Measurements from ENCODE around the gene RORC.

The RORC gene

GRCh38 chr1:151827853-151828252, 3.7 kb downstream of the RORC start:
- Histone ChIP-seq H3K9ac (ENCODE audit: low read depth, low read length) (no peak overlapping the region), H3K36me3 (ENCODE audit: insufficient read depth, low read length) (no peaks in the 10 kb centered on the region), H3K4me1 (ENCODE audit: insufficient read depth, low read length) (peaks cover 37% of the 10 kb centered on the region), H3K9me3 (ENCODE audit: control insufficient read depth, insufficient read depth, low read length) (no peaks in the 10 kb centered on the region)

- Histone ChIP-seq H3K4me1 (ENCODE audit: insufficient read depth, low read length) (peaks cover 41% of the 10 kb centered on the region), H3K9ac (ENCODE audit: low read depth, low read length) (no peak overlapping the region), H3K36me3 (ENCODE audit: insufficient read depth, low read length) (no peaks in the 10 kb centered on the region), H3K9me3 (ENCODE audit: control insufficient read depth, insufficient read depth, low read length) (no peaks in the 10 kb centered on the region)
Measured at GRCh38 chr1:151825751-151826660, 5.6 kb downstream of the RORC start.

- H3K9me3 ChIP-seq (ENCODE audit: control insufficient read depth, insufficient read depth, low read length) = no peaks in the 10 kb centered on the region
- H3K9ac ChIP-seq (ENCODE audit: low read depth, low read length) = no peak overlapping the region
- H3K4me1 ChIP-seq (ENCODE audit: insufficient read depth, low read length) = peaks cover 36% of the 10 kb centered on the region
- H3K36me3 ChIP-seq (ENCODE audit: insufficient read depth, low read length) = no peaks in the 10 kb centered on the region
Measured at GRCh38 chr1:151825204-151825603, 6.4 kb downstream of the RORC start.

- peaks cover 22% of the 10 kb centered on the region for H3K4me1 ChIP-seq (ENCODE audit: insufficient read depth, low read length)
- no peaks in the 10 kb centered on the region for H3K9me3 ChIP-seq (ENCODE audit: control insufficient read depth, insufficient read depth, low read length)
- no peak overlapping the region for H3K9ac ChIP-seq (ENCODE audit: low read depth, low read length)
- H3K36me3 ChIP-seq (ENCODE audit: insufficient read depth, low read length) = no peaks in the 10 kb centered on the region
Measured at GRCh38 chr1:151823175-151823574, 8.4 kb downstream of the RORC start.

- Histone ChIP-seq H3K36me3 (ENCODE audit: insufficient read depth, low read length) (no peaks in the 10 kb centered on the region), H3K9me3 (ENCODE audit: control insufficient read depth, insufficient read depth, low read length) (no peaks in the 10 kb centered on the region), H3K4me1 (ENCODE audit: insufficient read depth, low read length) (peaks cover 19% of the 10 kb centered on the region), H3K9ac (ENCODE audit: low read depth, low read length) (no peak overlapping the region)
Measured at GRCh38 chr1:151822404-151822803, 9.2 kb downstream of the RORC start.

GRCh38 chr1:151820940-151821339, 10.7 kb downstream of the RORC start:
- no peaks in the 10 kb centered on the region for H3K9me3 ChIP-seq (ENCODE audit: control insufficient read depth, insufficient read depth, low read length)
- peaks cover 14% of the 10 kb centered on the region; the same call in 1 of the 2 replicates for H3K4me1 ChIP-seq (ENCODE audit: insufficient read depth, low read length)
- H3K36me3 ChIP-seq (ENCODE audit: insufficient read depth, low read length) = no peaks in the 10 kb centered on the region
- H3K9ac ChIP-seq (ENCODE audit: low read depth, low read length) = no peak overlapping the region

- Histone ChIP-seq H3K36me3 (ENCODE audit: insufficient read depth, low read length) (no peaks in the 10 kb centered on the region), H3K9ac (ENCODE audit: low read depth, low read length) (no peak overlapping the region), H3K9me3 (ENCODE audit: control insufficient read depth, insufficient read depth, low read length) (no peaks in the 10 kb centered on the region), H3K4me1 (ENCODE audit: insufficient read depth, low read length) (peaks cover 8% of the 10 kb centered on the region; the same call in 1 of the 2 replicates)
Measured at GRCh38 chr1:151819976-151820623, 11.5 kb downstream of the RORC start.

GRCh38 chr1:151819227-151819835, 12.3 kb downstream of the RORC start:
- Histone ChIP-seq H3K4me1 (ENCODE audit: insufficient read depth, low read length) (peaks cover 8% of the 10 kb centered on the region; the same call in 1 of the 2 replicates), H3K9ac (ENCODE audit: low read depth, low read length) (no peak overlapping the region), H3K9me3 (ENCODE audit: control insufficient read depth, insufficient read depth, low read length) (no peaks in the 10 kb centered on the region), H3K36me3 (ENCODE audit: insufficient read depth, low read length) (no peaks in the 10 kb centered on the region)

- Histone ChIP-seq H3K9me3 (ENCODE audit: control insufficient read depth, insufficient read depth, low read length) (no peaks in the 10 kb centered on the region), H3K9ac (ENCODE audit: low read depth, low read length) (no peak overlapping the region), H3K36me3 (ENCODE audit: insufficient read depth, low read length) (no peaks in the 10 kb centered on the region), H3K4me1 (ENCODE audit: insufficient read depth, low read length) (peaks cover under 1% of the 10 kb centered on the region; the same call in 1 of the 2 replicates)
Measured at GRCh38 chr1:151817353-151817730, 14.3 kb downstream of the RORC start.

- no peaks in the 10 kb centered on the region for H3K4me1 ChIP-seq (ENCODE audit: insufficient read depth, low read length)
Measured at GRCh38 chr1:151816548-151817352, 14.9 kb downstream of the RORC start.

GRCh38 chr1:151815716-151816327, 15.8 kb downstream of the RORC start:
- Histone ChIP-seq H3K9ac (ENCODE audit: low read depth, low read length) (no peak overlapping the region), H3K36me3 (ENCODE audit: insufficient read depth, low read length) (no peaks in the 10 kb centered on the region), H3K4me1 (ENCODE audit: insufficient read depth, low read length) (peaks cover 2% of the 10 kb centered on the region; the same call in 1 of the 2 replicates), H3K9me3 (ENCODE audit: control insufficient read depth, insufficient read depth, low read length) (no peaks in the 10 kb centered on the region)

More at GRCh38 chr1:151816548-151817352, 14.9 kb downstream of the RORC start:
- Histone ChIP-seq H3K9ac (ENCODE audit: low read depth, low read length) (no peak overlapping the region), H3K36me3 (ENCODE audit: insufficient read depth, low read length) (no peaks in the 10 kb centered on the region), H3K9me3 (ENCODE audit: control insufficient read depth, insufficient read depth, low read length) (no peaks in the 10 kb centered on the region)

GRCh38 chr1:151814971-151815545, 16.5 kb downstream of the RORC start:
- Histone ChIP-seq H3K4me1 (ENCODE audit: insufficient read depth, low read length) (peaks cover 7% of the 10 kb centered on the region), H3K9me3 (ENCODE audit: control insufficient read depth, insufficient read depth, low read length) (no peaks in the 10 kb centered on the region), H3K36me3 (ENCODE audit: insufficient read depth, low read length) (no peaks in the 10 kb centered on the region), H3K9ac (ENCODE audit: low read depth, low read length) (no peak overlapping the region)

- H3K9ac ChIP-seq (ENCODE audit: low read depth, low read length) = no peak overlapping the region
- H3K4me1 ChIP-seq (ENCODE audit: insufficient read depth, low read length) = peaks cover 14% of the 10 kb centered on the region
- no peaks in the 10 kb centered on the region for H3K36me3 ChIP-seq (ENCODE audit: insufficient read depth, low read length)
- H3K9me3 ChIP-seq (ENCODE audit: control insufficient read depth, insufficient read depth, low read length) = no peaks in the 10 kb centered on the region
Measured at GRCh38 chr1:151814426-151814825, 17.2 kb downstream of the RORC start.

Measured in ES-I3 (cell line).